ENCODE results near the gene SNTG2. TPM values are rescaled to one million over a fixed set of nuclear protein-coding genes. Genes with fewer than 3 reads are reported as not detected.

Gene SNTG2
- total RNA-seq, 5 donors from 2014 or later (not counting 1 experiment from before 2014, with no cell fraction given): 0.86 to 4.8 (median 2.7) TPM

GRCh38 chr2:1011985-1012384 lies 61.3 kb downstream of the SNTG2 start:
- no peak overlapping the region for H3K4me3 ChIP-seq (ENCODE audit: control insufficient read depth in 1 of 2, extremely low read depth in 1 of 2, low read length in 1 of 2)
- Mint-ChIP-seq H3K9me3 (no peaks in the 10 kb centered on the region), H3K27ac (no peak overlapping the region), H3K4me3 (no peak overlapping the region), H3K27me3 (peaks cover 12 to 14% of the 10 kb centered on the region in 2 donors), H3K36me3 (no peaks in the 10 kb centered on the region), H3K4me1 (peaks cover 0 to 17% (median 9%) of the 10 kb centered on the region in 3 donors)
- no peak overlapping the region for H3K27ac ChIP-seq (ENCODE audit: low read length)
- no peaks in the 10 kb centered on the region for H3K36me3 ChIP-seq (ENCODE audit: control insufficient read depth in 2 of 2, extremely low read depth in 1 of 2, insufficient read depth in 1 of 2, low read length in 1 of 2)
- ChIA-PET POLR2A (no interaction called here), CTCF (no interaction called here)
- 100% methylated on average over 3 of the region's 7 CpGs for WGBS (ENCODE audit: insufficient coverage)
- no peaks in the 10 kb centered on the region for H3K4me1 ChIP-seq (ENCODE audit: control insufficient read depth in 1 of 2, extremely low read depth in 1 of 2, insufficient read depth in 2 of 2, low read length in 2 of 2)
- peaks cover 0 to 4% of the 10 kb centered on the region in 2 experiments for H3K27me3 ChIP-seq (replicated peaks in 1 of 2; ENCODE audit: control insufficient read depth in 2 of 2, extremely low read depth in 1 of 2, insufficient read depth in 2 of 2, low read length in 1 of 2)
- DNase-seq: no peak
- no peak for ATAC-seq (replicated peaks in 1 of 4)
- no peaks in the 10 kb centered on the region for H3K9me3 ChIP-seq

- WGBS (ENCODE audit: insufficient coverage): 83% methylated on average over 12 of the region's 12 CpGs
- Histone ChIP-seq H3K4me3 (ENCODE audit: control insufficient read depth in 1 of 2, extremely low read depth in 1 of 2, low read length in 1 of 2) (no peak overlapping the region), H3K27me3 (replicated peaks in 1 of 2; ENCODE audit: control insufficient read depth in 2 of 2, extremely low read depth in 1 of 2, insufficient read depth in 2 of 2, low read length in 1 of 2) (peaks cover 0 to 4% of the 10 kb centered on the region in 2 experiments), H3K4me1 (ENCODE audit: control insufficient read depth in 1 of 2, extremely low read depth in 1 of 2, insufficient read depth in 2 of 2, low read length in 2 of 2) (no peaks in the 10 kb centered on the region), H3K27ac (ENCODE audit: low read length) (no peak overlapping the region), H3K36me3 (ENCODE audit: control insufficient read depth in 2 of 2, extremely low read depth in 1 of 2, insufficient read depth in 1 of 2, low read length in 1 of 2) (no peaks in the 10 kb centered on the region), H3K9me3 (no peaks in the 10 kb centered on the region)
- Mint-ChIP-seq H3K36me3 (no peaks in the 10 kb centered on the region), H3K4me3 (no peak overlapping the region), H3K27ac (no peak overlapping the region), H3K27me3 (peaks cover 9 to 11% of the 10 kb centered on the region in 2 donors), H3K4me1 (peaks cover 0 to 14% (median 8%) of the 10 kb centered on the region in 3 donors), H3K9me3 (no peaks in the 10 kb centered on the region)
- no peak for ATAC-seq (replicated peaks in 1 of 4)
- ChIA-PET POLR2A (no interaction called here), CTCF (no interaction called here)
- DNase-seq: no peak
These were observed 64.2 kb downstream of the SNTG2 start for GRCh38 chr2:1014802-1015201.

- no peak for ATAC-seq (replicated peaks in 1 of 4)
- ChIA-PET POLR2A (no interaction called here), CTCF (no interaction called here)
- no peak overlapping the region for H3K4me3 Mint-ChIP-seq
- Histone ChIP-seq H3K27me3 (replicated peaks in 1 of 2; ENCODE audit: control insufficient read depth in 2 of 2, extremely low read depth in 1 of 2, insufficient read depth in 2 of 2, low read length in 1 of 2) (peaks cover 0 to 4% of the 10 kb centered on the region in 2 experiments), H3K27ac (ENCODE audit: low read length) (no peak overlapping the region), H3K4me1 (ENCODE audit: control insufficient read depth in 1 of 2, extremely low read depth in 1 of 2, insufficient read depth in 2 of 2, low read length in 2 of 2) (no peaks in the 10 kb centered on the region), H3K36me3 (ENCODE audit: control insufficient read depth in 2 of 2, extremely low read depth in 1 of 2, insufficient read depth in 1 of 2, low read length in 1 of 2) (no peaks in the 10 kb centered on the region), H3K4me3 (ENCODE audit: control insufficient read depth in 1 of 2, extremely low read depth in 1 of 2, low read length in 1 of 2) (no peak overlapping the region), H3K9me3 (no peaks in the 10 kb centered on the region)
- H3K9me3 Mint-ChIP-seq: no peaks in the 10 kb centered on the region
- no peaks in the 10 kb centered on the region for H3K36me3 Mint-ChIP-seq
- no peak overlapping the region for H3K27ac Mint-ChIP-seq
- peaks cover 0 to 6% of the 10 kb centered on the region in 2 donors for H3K27me3 Mint-ChIP-seq
- WGBS (ENCODE audit: insufficient coverage): 95% methylated on average over 7 of the region's 8 CpGs
- no peak for DNase-seq
- H3K4me1 Mint-ChIP-seq: no peaks in the 10 kb centered on the region
These were observed 65.9 kb downstream of the SNTG2 start for GRCh38 chr2:1016500-1016899.

- no CpG with 5 or more reads among the region's 6 CpGs for WGBS (ENCODE audit: insufficient coverage)
These were observed 67.2 kb downstream of the SNTG2 start for GRCh38 chr2:1017827-1018226.

GRCh38 chr2:1020206-1020605 lies 69.6 kb downstream of the SNTG2 start:
- no peaks in the 10 kb centered on the region for H3K4me1 Mint-ChIP-seq
- ATAC-seq (replicated peaks in 1 of 4): no peak
- Histone ChIP-seq H3K9me3 (no peaks in the 10 kb centered on the region), H3K27ac (ENCODE audit: low read length) (no peak overlapping the region), H3K4me1 (ENCODE audit: control insufficient read depth in 1 of 2, extremely low read depth in 1 of 2, insufficient read depth in 2 of 2, low read length in 2 of 2) (no peaks in the 10 kb centered on the region), H3K36me3 (ENCODE audit: control insufficient read depth in 2 of 2, extremely low read depth in 1 of 2, insufficient read depth in 1 of 2, low read length in 1 of 2) (no peaks in the 10 kb centered on the region), H3K4me3 (ENCODE audit: control insufficient read depth in 1 of 2, extremely low read depth in 1 of 2, low read length in 1 of 2) (no peak overlapping the region), H3K27me3 (replicated peaks in 1 of 2; ENCODE audit: control insufficient read depth in 2 of 2, extremely low read depth in 1 of 2, insufficient read depth in 2 of 2, low read length in 1 of 2) (no peaks in the 10 kb centered on the region)
- WGBS (ENCODE audit: insufficient coverage): 67% methylated on average over 1 of the region's 3 CpGs
- H3K36me3 Mint-ChIP-seq: no peaks in the 10 kb centered on the region
- CTCF ChIA-PET: no interaction called here
- DNase-seq: no peak
- no peaks in the 10 kb centered on the region for H3K9me3 Mint-ChIP-seq
- POLR2A ChIA-PET: no interaction called here
- H3K27ac Mint-ChIP-seq: no peak overlapping the region
- no peaks in the 10 kb centered on the region for H3K27me3 Mint-ChIP-seq
- H3K4me3 Mint-ChIP-seq: no peak overlapping the region

More at GRCh38 chr2:1017827-1018226, 67.2 kb downstream of the SNTG2 start:
- H3K27me3 ChIP-seq (replicated peaks in 1 of 2; ENCODE audit: control insufficient read depth in 2 of 2, extremely low read depth in 1 of 2, insufficient read depth in 2 of 2, low read length in 1 of 2): no peaks in the 10 kb centered on the region
- H3K9me3 ChIP-seq: no peaks in the 10 kb centered on the region
- ChIA-PET CTCF (no interaction called here), POLR2A (no interaction called here)
- Mint-ChIP-seq H3K27ac (no peak overlapping the region), H3K36me3 (no peaks in the 10 kb centered on the region), H3K4me1 (no peaks in the 10 kb centered on the region), H3K4me3 (no peak overlapping the region), H3K9me3 (no peaks in the 10 kb centered on the region), H3K27me3 (no peaks in the 10 kb centered on the region)
- no peak overlapping the region for H3K4me3 ChIP-seq (ENCODE audit: control insufficient read depth in 1 of 2, extremely low read depth in 1 of 2, low read length in 1 of 2)
- ATAC-seq (replicated peaks in 1 of 4) (no peak), DNase-seq (no peak)
- no peaks in the 10 kb centered on the region for H3K4me1 ChIP-seq (ENCODE audit: control insufficient read depth in 1 of 2, extremely low read depth in 1 of 2, insufficient read depth in 2 of 2, low read length in 2 of 2)
- H3K27ac ChIP-seq (ENCODE audit: low read length): no peak overlapping the region
- H3K36me3 ChIP-seq (ENCODE audit: control insufficient read depth in 2 of 2, extremely low read depth in 1 of 2, insufficient read depth in 1 of 2, low read length in 1 of 2): no peaks in the 10 kb centered on the region

- no peaks in the 10 kb centered on the region for H3K9me3 Mint-ChIP-seq
- 94% methylated on average over 17 of the region's 17 CpGs for WGBS (ENCODE audit: insufficient coverage)
- Histone ChIP-seq H3K4me1 (ENCODE audit: control insufficient read depth in 1 of 2, extremely low read depth in 1 of 2, insufficient read depth in 2 of 2, low read length in 2 of 2) (no peaks in the 10 kb centered on the region), H3K36me3 (ENCODE audit: control insufficient read depth in 2 of 2, extremely low read depth in 1 of 2, insufficient read depth in 1 of 2, low read length in 1 of 2) (no peaks in the 10 kb centered on the region), H3K27ac (ENCODE audit: low read length) (no peak overlapping the region), H3K9me3 (no peaks in the 10 kb centered on the region), H3K27me3 (replicated peaks in 1 of 2; ENCODE audit: control insufficient read depth in 2 of 2, extremely low read depth in 1 of 2, insufficient read depth in 2 of 2, low read length in 1 of 2) (no peaks in the 10 kb centered on the region), H3K4me3 (ENCODE audit: control insufficient read depth in 1 of 2, extremely low read depth in 1 of 2, low read length in 1 of 2) (no peak overlapping the region)
- no peak overlapping the region for H3K4me3 Mint-ChIP-seq
- peaks cover 0 to 6% of the 10 kb centered on the region in 2 donors for H3K27me3 Mint-ChIP-seq
- POLR2A ChIA-PET: no interaction called here
- no peak for DNase-seq
- H3K4me1 Mint-ChIP-seq: no peaks in the 10 kb centered on the region
- no peak overlapping the region for H3K27ac Mint-ChIP-seq
- H3K36me3 Mint-ChIP-seq: no peaks in the 10 kb centered on the region
- CTCF ChIA-PET: no interaction called here
- no peak for ATAC-seq (replicated peaks in 1 of 4)
These were observed 71.5 kb downstream of the SNTG2 start for GRCh38 chr2:1022178-1022577.

GRCh38 chr2:1024981-1025380 lies 74.3 kb downstream of the SNTG2 start:
- Histone ChIP-seq H3K36me3 (ENCODE audit: control insufficient read depth in 2 of 2, extremely low read depth in 1 of 2, insufficient read depth in 1 of 2, low read length in 1 of 2) (no peaks in the 10 kb centered on the region), H3K4me1 (ENCODE audit: control insufficient read depth in 1 of 2, extremely low read depth in 1 of 2, insufficient read depth in 2 of 2, low read length in 2 of 2) (no peaks in the 10 kb centered on the region), H3K9me3 (no peaks in the 10 kb centered on the region), H3K27ac (ENCODE audit: low read length) (no peak overlapping the region), H3K4me3 (ENCODE audit: control insufficient read depth in 1 of 2, extremely low read depth in 1 of 2, low read length in 1 of 2) (no peak overlapping the region), H3K27me3 (replicated peaks in 1 of 2; ENCODE audit: control insufficient read depth in 2 of 2, extremely low read depth in 1 of 2, insufficient read depth in 2 of 2, low read length in 1 of 2) (no peaks in the 10 kb centered on the region)
- no peak overlapping the region for H3K4me3 Mint-ChIP-seq
- H3K36me3 Mint-ChIP-seq: no peaks in the 10 kb centered on the region
- H3K4me1 Mint-ChIP-seq: peaks cover 0 to 4% (median 0%) of the 10 kb centered on the region in 3 donors
- 83% methylated on average over 2 of the region's 4 CpGs for WGBS (ENCODE audit: insufficient coverage)
- H3K9me3 Mint-ChIP-seq: no peaks in the 10 kb centered on the region
- CTCF ChIA-PET: no interaction called here
- no peak overlapping the region for H3K27ac Mint-ChIP-seq
- DNase-seq: no peak
- POLR2A ChIA-PET: no interaction called here
- ATAC-seq (replicated peaks in 1 of 4): no peak
- H3K27me3 Mint-ChIP-seq: peaks cover 0 to 8% of the 10 kb centered on the region in 2 donors

All from T-cell (primary cell).